Vagina (tissue), 2 donors: Measurements from ENCODE around the gene NPDC1.

Source experiments
- POLR2A ChIP-seq, 2 donors: fragments of 450-650 bp; IDR thresholded peaks; one replicate each; pipeline ENCODE4 v1.6.1; 2017; ENCODE audit warnings: antibody characterized with exemption in 2 of 2, mild to moderate bottlenecking in 2 of 2, moderate library complexity in 2 of 2
- TF ChIP-seq, protein P1 (sequence below), 3 experiments: fragments of 450-650 bp in 2 of 3; fragments of 200-600 bp in 1 of 3; sonication (generic) in 1 of 3; IDR thresholded peaks; one replicate each; pipeline ENCODE4 v1.5.1; 2017 to 2019; ENCODE audit warnings: antibody characterized with exemption in 3 of 3, mild to moderate bottlenecking in 2 of 3, moderate library complexity in 2 of 3

DNA sequence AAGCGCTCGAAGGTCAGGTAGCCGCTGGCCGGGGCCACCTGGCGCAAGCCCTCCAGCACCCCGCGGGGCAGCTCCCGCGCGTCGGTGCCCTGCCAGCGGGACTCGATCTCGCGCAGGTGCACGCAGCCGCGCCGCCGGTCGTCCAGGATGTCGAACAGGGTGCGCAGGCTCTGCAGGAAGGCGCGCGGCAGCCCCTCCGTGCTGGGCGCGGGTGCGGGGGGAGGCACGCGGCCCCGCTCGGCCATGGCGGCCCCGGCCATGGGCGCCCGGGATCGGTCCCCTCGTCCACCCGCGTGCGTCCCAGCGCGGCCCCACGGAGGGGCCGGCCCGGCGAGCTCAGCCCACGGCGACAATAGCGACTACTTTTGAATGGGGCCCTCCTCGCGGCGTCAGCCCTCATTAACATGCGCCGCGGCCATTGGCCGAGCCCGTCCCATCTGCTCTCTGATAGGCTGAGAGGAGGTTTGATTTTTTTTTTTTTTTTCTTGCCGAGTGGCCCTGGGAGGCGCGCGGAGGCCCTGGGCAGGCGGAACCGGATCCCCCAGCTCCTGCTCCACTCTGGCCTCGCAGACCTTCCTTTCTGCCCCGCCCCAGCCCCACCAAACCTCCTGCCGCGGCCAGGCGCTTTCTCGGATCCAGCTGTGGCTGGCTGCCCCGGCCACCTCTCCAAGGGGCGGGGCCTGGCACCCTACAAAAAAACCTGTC is 24.4 kb upstream of the NPDC1 start, which contains the start of gene SAPCD2:
- TF ChIP-seq, protein P1, sequence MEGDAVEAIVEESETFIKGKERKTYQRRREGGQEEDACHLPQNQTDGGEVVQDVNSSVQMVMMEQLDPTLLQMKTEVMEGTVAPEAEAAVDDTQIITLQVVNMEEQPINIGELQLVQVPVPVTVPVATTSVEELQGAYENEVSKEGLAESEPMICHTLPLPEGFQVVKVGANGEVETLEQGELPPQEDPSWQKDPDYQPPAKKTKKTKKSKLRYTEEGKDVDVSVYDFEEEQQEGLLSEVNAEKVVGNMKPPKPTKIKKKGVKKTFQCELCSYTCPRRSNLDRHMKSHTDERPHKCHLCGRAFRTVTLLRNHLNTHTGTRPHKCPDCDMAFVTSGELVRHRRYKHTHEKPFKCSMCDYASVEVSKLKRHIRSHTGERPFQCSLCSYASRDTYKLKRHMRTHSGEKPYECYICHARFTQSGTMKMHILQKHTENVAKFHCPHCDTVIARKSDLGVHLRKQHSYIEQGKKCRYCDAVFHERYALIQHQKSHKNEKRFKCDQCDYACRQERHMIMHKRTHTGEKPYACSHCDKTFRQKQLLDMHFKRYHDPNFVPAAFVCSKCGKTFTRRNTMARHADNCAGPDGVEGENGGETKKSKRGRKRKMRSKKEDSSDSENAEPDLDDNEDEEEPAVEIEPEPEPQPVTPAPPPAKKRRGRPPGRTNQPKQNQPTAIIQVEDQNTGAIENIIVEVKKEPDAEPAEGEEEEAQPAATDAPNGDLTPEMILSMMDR (IDR thresholded peaks at IDR 0.05): no peak
- TF ChIP-seq POLR2A (IDR thresholded peaks at IDR 0.05): no peak
